Measurements from ENCODE around the gene RAN. TPM values are rescaled to one million over a fixed set of nuclear protein-coding genes. Genes with fewer than 3 reads are reported as not detected.

RAN gene
- total and polyA plus RNA-seq, 12 donors, result 43.6 to 586 (median 291) TPM

DNA sequence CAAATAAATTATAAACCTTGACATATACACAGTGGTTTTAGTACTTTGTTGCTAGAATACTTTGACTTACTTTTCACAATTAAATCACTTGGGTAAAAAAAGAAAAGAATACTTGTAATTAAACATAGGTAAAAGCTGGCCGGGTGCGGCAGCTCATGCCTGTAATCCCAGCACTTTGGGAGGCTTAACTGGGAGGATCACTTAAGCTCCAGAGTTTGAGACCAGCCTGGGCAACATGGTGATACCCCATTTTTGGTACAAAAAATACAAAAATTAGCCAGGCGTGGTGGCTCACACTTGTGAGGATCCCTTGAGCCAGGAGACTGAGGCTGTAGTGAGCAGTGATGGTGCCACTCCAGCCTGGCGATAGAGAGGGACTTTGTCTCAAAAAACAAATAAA is 40.6 kb upstream of the RAN start:
- no peak for DNase-seq
- intact Hi-C loops (cut with DNase I), result no loop called here

DNA sequence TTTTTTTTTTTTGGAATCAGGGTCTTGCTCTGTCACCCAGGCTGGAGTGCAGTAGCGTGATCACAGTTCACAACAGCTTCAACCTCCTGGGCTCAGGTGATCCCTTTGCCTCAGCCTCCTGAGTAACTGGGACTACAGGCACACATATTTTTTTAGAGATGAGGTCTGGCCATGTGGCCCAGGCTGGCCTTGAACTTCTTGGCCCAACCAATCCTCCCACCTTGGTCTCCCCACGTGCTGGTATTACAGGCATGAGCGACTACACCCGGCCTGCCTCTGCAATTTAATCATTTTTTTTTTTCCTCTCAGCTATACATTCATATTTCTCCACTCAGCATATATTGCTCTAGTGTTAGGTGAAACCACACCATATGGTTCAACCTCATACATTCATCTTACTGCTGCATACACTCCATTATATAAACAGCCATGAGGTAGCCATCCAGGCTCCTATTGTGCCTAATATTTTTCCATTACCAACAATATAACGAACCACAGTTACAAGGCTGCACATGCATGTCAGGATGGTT is 39.9 kb upstream of the RAN start:
- H3K27ac ChIP-seq, result no peak overlapping the region
- H3K27me3 ChIP-seq, result no peaks in the 10 kb centered on the region
- 92 to 93% methylated on average over 5 of the region's 5 CpGs for WGBS, 2 donors
- ATAC-seq (no peak), DNase-seq (no peak)
- H3K36me3 ChIP-seq, result no peaks in the 10 kb centered on the region
- no peak overlapping the region for H3K4me3 ChIP-seq
- peaks cover 0 to 33% (median 4%) of the 10 kb centered on the region in 9 donors for H3K4me1 ChIP-seq
- TF ChIP-seq, protein P1, sequence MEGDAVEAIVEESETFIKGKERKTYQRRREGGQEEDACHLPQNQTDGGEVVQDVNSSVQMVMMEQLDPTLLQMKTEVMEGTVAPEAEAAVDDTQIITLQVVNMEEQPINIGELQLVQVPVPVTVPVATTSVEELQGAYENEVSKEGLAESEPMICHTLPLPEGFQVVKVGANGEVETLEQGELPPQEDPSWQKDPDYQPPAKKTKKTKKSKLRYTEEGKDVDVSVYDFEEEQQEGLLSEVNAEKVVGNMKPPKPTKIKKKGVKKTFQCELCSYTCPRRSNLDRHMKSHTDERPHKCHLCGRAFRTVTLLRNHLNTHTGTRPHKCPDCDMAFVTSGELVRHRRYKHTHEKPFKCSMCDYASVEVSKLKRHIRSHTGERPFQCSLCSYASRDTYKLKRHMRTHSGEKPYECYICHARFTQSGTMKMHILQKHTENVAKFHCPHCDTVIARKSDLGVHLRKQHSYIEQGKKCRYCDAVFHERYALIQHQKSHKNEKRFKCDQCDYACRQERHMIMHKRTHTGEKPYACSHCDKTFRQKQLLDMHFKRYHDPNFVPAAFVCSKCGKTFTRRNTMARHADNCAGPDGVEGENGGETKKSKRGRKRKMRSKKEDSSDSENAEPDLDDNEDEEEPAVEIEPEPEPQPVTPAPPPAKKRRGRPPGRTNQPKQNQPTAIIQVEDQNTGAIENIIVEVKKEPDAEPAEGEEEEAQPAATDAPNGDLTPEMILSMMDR (IDR thresholded peaks at IDR 0.05), result no peak
- intact Hi-C loops (cut with DNase I), result no loop called here
- no peaks in the 10 kb centered on the region for H3K9me3 ChIP-seq

More for the DNA sequence above, 40.6 kb upstream of the RAN start:
- WGBS, 2 donors, result 87 to 97% methylated on average over 4 of the region's 4 CpGs
- no peak overlapping the region for H3K4me3 ChIP-seq
- ATAC-seq, result no peak
- TF ChIP-seq, protein P1 (IDR thresholded peaks at IDR 0.05), result no peak
- no peaks in the 10 kb centered on the region for H3K9me3 ChIP-seq
- H3K36me3 ChIP-seq, result peaks cover 0 to 4% (median 0%) of the 10 kb centered on the region in 9 donors
- H3K4me1 ChIP-seq, result peaks cover 0 to 33% (median 4%) of the 10 kb centered on the region in 9 donors
- H3K27me3 ChIP-seq, result no peaks in the 10 kb centered on the region
- H3K27ac ChIP-seq, result no peak overlapping the region

GRCh38 chr12:130832561-130833209 is 39.2 kb upstream of the RAN start:
- intact Hi-C loops (cut with DNase I), result no loop called here
- Histone ChIP-seq H3K9me3 (no peaks in the 10 kb centered on the region), H3K4me1 (peaks cover 0 to 28% (median 6%) of the 10 kb centered on the region in 9 donors), H3K4me3 (no peak overlapping the region), H3K27me3 (no peaks in the 10 kb centered on the region), H3K27ac (no peak overlapping the region), H3K36me3 (no peaks in the 10 kb centered on the region)
- TF ChIP-seq, protein P1 (IDR thresholded peaks at IDR 0.05), result no peak
- DNase-seq (no peak), ATAC-seq (peak in 5 of 8 donors; percentile 8 to 71 (median 45))
- 82 to 85% methylated on average over 17 of the region's 17 CpGs for WGBS, 2 donors

- ATAC-seq, result no peak
- Histone ChIP-seq H3K9me3 (no peaks in the 10 kb centered on the region), H3K27me3 (no peaks in the 10 kb centered on the region), H3K4me1 (peaks cover 9 to 42% (median 19%) of the 10 kb centered on the region in 9 donors), H3K36me3 (no peaks in the 10 kb centered on the region), H3K27ac (no peak overlapping the region), H3K4me3 (no peak overlapping the region)
- TF ChIP-seq, protein P1 (IDR thresholded peaks at IDR 0.05), result no peak
- WGBS, 2 donors, result 80 to 87% methylated on average over 11 of the region's 11 CpGs
- intact Hi-C loops (cut with DNase I), result loop anchor here in 2 of 10 donors (5.0 kb wide), 1 partner anchor 37 kb away; the partner anchor contains the start of gene RAN (in 2 of the 2)
- no peak for DNase-seq
Observed at GRCh38 chr12:130835011-130835410, 36.9 kb upstream of the RAN start.
